PFSK-1 (cell line): ENCODE measurements around the gene BASP1.

Experiments
- FOXP2 ChIP-seq: optimal IDR thresholded peaks from 2 replicates; pipeline ENCODE3; 2011; ENCODE audit warnings: borderline replicate concordance, control low read depth, inconsistent platforms; ENCODE audit not compliant: insufficient read depth; ENCODE audit errors: extremely low read length, extremely low read depth
- POLR2AphosphoS5 ChIP-seq: IDR thresholded peaks from 2 replicates; pipeline ENCODE4 v1.6.1; 2012; ENCODE audit warnings: low read depth, mild to moderate bottlenecking, control low read depth, low read length, moderate library complexity
- REST ChIP-seq, 2 experiments: IDR thresholded peaks; 2 replicates each; pipeline versions ENCODE4 v1.6.1 to v1.8.0; 2011 to 2012; ENCODE audit warnings: low read depth in 2 of 2, low read length in 2 of 2, control low read depth in 1 of 2, inconsistent platforms in 1 of 2, mild to moderate bottlenecking in 1 of 2, moderate library complexity in 1 of 2; ENCODE audit not compliant: insufficient read depth in 1 of 2
- SIN3A ChIP-seq: IDR thresholded peaks from 2 replicates; pipeline ENCODE4 v1.6.1; 2012; ENCODE audit warnings: mild to moderate bottlenecking, low read length, moderate library complexity, borderline replicate concordance; ENCODE audit not compliant: insufficient read depth
- TAF1 ChIP-seq: IDR thresholded peaks from 2 replicates; pipeline ENCODE4 v1.6.1; 2012; ENCODE audit warnings: low read length, control low read depth, borderline replicate concordance; ENCODE audit not compliant: insufficient read depth

The BASP1 gene

GRCh38 chr5:17292434-17293015, 75.1 kb downstream of the BASP1 start:
- no peak for TF ChIP-seq POLR2AphosphoS5
- no peak for TF ChIP-seq FOXP2
- no peak for TF ChIP-seq SIN3A
- TF ChIP-seq REST (IDR thresholded peaks at IDR 0.05; ENCODE audit: insufficient read depth in 1 of 2, low read depth in 2 of 2, low read length in 2 of 2): no peak
- no peak for TF ChIP-seq TAF1

- TF ChIP-seq FOXP2: no peak
- TF ChIP-seq REST (IDR thresholded peaks at IDR 0.05; ENCODE audit: insufficient read depth in 1 of 2, low read depth in 2 of 2, low read length in 2 of 2): no peak
- no peak for TF ChIP-seq TAF1
- no peak for TF ChIP-seq POLR2AphosphoS5
- TF ChIP-seq SIN3A: no peak
Observed at GRCh38 chr5:17294639-17295311, 77.3 kb downstream of the BASP1 start.

GRCh38 chr5:17295671-17296070, 78.2 kb downstream of the BASP1 start:
- TF ChIP-seq POLR2AphosphoS5: no peak
- no peak for TF ChIP-seq FOXP2
- no peak for TF ChIP-seq REST (IDR thresholded peaks at IDR 0.05; ENCODE audit: insufficient read depth in 1 of 2, low read depth in 2 of 2, low read length in 2 of 2)
- no peak for TF ChIP-seq TAF1

- no peak for TF ChIP-seq REST (IDR thresholded peaks at IDR 0.05; ENCODE audit: insufficient read depth in 1 of 2, low read depth in 2 of 2, low read length in 2 of 2)
- TF ChIP-seq POLR2AphosphoS5: no peak
- no peak for TF ChIP-seq TAF1
- no peak for TF ChIP-seq SIN3A
- TF ChIP-seq FOXP2: no peak
Observed at GRCh38 chr5:17302106-17302505, 84.7 kb downstream of the BASP1 start.
